Liver (tissue), 3 donors: Measurements from ENCODE around the gene CLEC18A.
"Not testable (repeated sequence)": the region's sequence is repeated elsewhere in the genome, so short reads cannot be mapped to it uniquely, and the experiment has no call there.

Experiments
- FOXA1 ChIP-seq: IDR thresholded peaks from 2 replicates; pipeline ENCODE4 v1.6.1; 2016; ENCODE audit warnings: antibody characterized with exemption
- GABPA ChIP-seq, 2 donors: IDR thresholded peaks in 1 of 2; conservative IDR thresholded peaks in 1 of 2; 2 replicates each; pipeline ENCODE4 v1.6.1; 2016; ENCODE audit warnings: antibody characterized with exemption in 2 of 2, mild to moderate bottlenecking in 1 of 2, moderate library complexity in 1 of 2
- HNF4A ChIP-seq, 2 donors: conservative IDR thresholded peaks; 2 replicates each; pipeline ENCODE4 v1.6.1; 2016; ENCODE audit warnings: antibody characterized with exemption in 2 of 2, mild to moderate bottlenecking in 2 of 2
- RAD21 ChIP-seq, 2 donors: IDR thresholded peaks; 2 replicates each; pipeline ENCODE4 v1.6.1; 2016; ENCODE audit warnings: antibody characterized with exemption in 2 of 2, mild to moderate bottlenecking in 2 of 2
- RXRA ChIP-seq, 2 donors: IDR thresholded peaks; 2 replicates each; pipeline ENCODE4 v1.6.1; 2017 to 2018; ENCODE audit warnings: antibody characterized with exemption in 2 of 2, mild to moderate bottlenecking in 1 of 2
- SP1 ChIP-seq: IDR thresholded peaks from 2 replicates; pipeline ENCODE4 v1.6.1; 2018; ENCODE audit warnings: antibody characterized with exemption, mild to moderate bottlenecking
- TAF1 ChIP-seq: conservative IDR thresholded peaks from 2 replicates; pipeline ENCODE4 v1.6.1; 2016; ENCODE audit warnings: antibody characterized with exemption, mild to moderate bottlenecking
- YY1 ChIP-seq: IDR thresholded peaks from 2 replicates; pipeline ENCODE4 v1.6.1; 2016; ENCODE audit warnings: antibody characterized with exemption, mild to moderate bottlenecking
- TF ChIP-seq, protein P1 (sequence below): IDR thresholded peaks from 2 replicates; pipeline ENCODE4 v1.6.1; 2016; ENCODE audit warnings: antibody characterized with exemption
- TF ChIP-seq, protein P2 (sequence below): fragments of 150-350 bp; IDR thresholded peaks from 2 replicates; pipeline ENCODE4 v1.5.1; 2017; ENCODE audit warnings: improper control_type of control experiment, low read depth, low read length; ENCODE audit not compliant: missing input control
- TF ChIP-seq, protein P3 (sequence below): IDR thresholded peaks from 2 replicates; pipeline ENCODE4 v1.6.1; 2016; ENCODE audit warnings: antibody characterized with exemption, mild to moderate bottlenecking
- TF ChIP-seq, protein P4 (sequence below): IDR thresholded peaks from 2 replicates; pipeline ENCODE4 v1.6.1; 2016; ENCODE audit warnings: antibody characterized with exemption
- TF ChIP-seq, protein P5 (sequence below): IDR thresholded peaks from 2 replicates; pipeline ENCODE4 v1.6.1; 2016; ENCODE audit warnings: antibody characterized with exemption
- donor health status: healthy.
- donor health status: healthy.

DNA sequence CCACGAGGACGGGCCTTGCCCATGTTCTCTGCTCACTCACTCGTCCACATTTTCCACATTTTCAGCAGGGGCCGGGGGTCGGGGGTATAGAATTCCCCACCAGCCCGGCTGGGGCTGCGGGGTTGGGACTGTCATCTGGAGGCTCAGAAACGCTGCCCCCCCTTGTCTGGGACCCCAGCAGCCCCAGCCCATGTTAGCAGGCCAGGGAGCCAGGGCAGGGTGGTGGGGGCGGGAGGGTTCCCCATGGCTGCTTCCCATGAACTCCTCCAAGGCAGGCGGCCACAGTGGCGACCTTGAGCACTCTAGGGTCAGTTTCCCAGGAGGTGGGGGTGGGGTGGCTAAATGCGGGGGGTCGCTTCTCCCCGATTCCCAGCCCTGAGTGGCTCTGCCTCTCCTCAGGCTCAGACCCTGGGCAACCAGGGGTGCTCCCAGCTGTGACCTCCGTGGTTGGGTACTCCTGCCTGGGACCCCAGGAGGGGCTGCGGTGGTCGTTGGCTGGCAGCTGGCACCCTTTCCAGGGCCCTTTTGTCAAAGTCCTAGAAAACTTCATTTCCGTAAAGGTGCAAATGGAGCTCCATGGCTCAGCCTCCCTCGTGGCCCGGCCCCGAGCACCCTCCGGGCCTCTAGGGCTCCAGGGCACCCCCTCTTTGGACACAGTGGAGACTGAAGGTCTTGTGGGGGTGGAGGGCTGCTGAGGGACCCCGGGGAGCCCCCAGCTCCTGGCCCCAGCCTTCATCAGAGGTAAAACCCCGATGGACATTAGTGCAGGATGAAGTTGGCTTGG, 1.6 kb downstream of the CLEC18A start:
- TF ChIP-seq, protein P1, sequence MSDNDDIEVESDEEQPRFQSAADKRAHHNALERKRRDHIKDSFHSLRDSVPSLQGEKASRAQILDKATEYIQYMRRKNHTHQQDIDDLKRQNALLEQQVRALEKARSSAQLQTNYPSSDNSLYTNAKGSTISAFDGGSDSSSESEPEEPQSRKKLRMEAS = not testable (repeated sequence)
- TF ChIP-seq, protein P2, sequence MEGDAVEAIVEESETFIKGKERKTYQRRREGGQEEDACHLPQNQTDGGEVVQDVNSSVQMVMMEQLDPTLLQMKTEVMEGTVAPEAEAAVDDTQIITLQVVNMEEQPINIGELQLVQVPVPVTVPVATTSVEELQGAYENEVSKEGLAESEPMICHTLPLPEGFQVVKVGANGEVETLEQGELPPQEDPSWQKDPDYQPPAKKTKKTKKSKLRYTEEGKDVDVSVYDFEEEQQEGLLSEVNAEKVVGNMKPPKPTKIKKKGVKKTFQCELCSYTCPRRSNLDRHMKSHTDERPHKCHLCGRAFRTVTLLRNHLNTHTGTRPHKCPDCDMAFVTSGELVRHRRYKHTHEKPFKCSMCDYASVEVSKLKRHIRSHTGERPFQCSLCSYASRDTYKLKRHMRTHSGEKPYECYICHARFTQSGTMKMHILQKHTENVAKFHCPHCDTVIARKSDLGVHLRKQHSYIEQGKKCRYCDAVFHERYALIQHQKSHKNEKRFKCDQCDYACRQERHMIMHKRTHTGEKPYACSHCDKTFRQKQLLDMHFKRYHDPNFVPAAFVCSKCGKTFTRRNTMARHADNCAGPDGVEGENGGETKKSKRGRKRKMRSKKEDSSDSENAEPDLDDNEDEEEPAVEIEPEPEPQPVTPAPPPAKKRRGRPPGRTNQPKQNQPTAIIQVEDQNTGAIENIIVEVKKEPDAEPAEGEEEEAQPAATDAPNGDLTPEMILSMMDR = not testable (repeated sequence)
- not testable (repeated sequence) for TF ChIP-seq TAF1; FOXA1; SP1; RAD21 (IDR thresholded peaks at IDR 0.05); GABPA (IDR thresholded peaks at IDR 0.05 in 1 of 2, conservative IDR thresholded peaks at IDR 0.05 in 1 of 2); YY1; RXRA (IDR thresholded peaks at IDR 0.05); HNF4A (conservative IDR thresholded peaks at IDR 0.05)
- TF ChIP-seq, protein P3, sequence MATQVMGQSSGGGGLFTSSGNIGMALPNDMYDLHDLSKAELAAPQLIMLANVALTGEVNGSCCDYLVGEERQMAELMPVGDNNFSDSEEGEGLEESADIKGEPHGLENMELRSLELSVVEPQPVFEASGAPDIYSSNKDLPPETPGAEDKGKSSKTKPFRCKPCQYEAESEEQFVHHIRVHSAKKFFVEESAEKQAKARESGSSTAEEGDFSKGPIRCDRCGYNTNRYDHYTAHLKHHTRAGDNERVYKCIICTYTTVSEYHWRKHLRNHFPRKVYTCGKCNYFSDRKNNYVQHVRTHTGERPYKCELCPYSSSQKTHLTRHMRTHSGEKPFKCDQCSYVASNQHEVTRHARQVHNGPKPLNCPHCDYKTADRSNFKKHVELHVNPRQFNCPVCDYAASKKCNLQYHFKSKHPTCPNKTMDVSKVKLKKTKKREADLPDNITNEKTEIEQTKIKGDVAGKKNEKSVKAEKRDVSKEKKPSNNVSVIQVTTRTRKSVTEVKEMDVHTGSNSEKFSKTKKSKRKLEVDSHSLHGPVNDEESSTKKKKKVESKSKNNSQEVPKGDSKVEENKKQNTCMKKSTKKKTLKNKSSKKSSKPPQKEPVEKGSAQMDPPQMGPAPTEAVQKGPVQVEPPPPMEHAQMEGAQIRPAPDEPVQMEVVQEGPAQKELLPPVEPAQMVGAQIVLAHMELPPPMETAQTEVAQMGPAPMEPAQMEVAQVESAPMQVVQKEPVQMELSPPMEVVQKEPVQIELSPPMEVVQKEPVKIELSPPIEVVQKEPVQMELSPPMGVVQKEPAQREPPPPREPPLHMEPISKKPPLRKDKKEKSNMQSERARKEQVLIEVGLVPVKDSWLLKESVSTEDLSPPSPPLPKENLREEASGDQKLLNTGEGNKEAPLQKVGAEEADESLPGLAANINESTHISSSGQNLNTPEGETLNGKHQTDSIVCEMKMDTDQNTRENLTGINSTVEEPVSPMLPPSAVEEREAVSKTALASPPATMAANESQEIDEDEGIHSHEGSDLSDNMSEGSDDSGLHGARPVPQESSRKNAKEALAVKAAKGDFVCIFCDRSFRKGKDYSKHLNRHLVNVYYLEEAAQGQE = not testable (repeated sequence)
- TF ChIP-seq, protein P4, sequence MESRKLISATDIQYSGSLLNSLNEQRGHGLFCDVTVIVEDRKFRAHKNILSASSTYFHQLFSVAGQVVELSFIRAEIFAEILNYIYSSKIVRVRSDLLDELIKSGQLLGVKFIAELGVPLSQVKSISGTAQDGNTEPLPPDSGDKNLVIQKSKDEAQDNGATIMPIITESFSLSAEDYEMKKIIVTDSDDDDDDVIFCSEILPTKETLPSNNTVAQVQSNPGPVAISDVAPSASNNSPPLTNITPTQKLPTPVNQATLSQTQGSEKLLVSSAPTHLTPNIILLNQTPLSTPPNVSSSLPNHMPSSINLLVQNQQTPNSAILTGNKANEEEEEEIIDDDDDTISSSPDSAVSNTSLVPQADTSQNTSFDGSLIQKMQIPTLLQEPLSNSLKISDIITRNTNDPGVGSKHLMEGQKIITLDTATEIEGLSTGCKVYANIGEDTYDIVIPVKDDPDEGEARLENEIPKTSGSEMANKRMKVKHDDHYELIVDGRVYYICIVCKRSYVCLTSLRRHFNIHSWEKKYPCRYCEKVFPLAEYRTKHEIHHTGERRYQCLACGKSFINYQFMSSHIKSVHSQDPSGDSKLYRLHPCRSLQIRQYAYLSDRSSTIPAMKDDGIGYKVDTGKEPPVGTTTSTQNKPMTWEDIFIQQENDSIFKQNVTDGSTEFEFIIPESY = not testable (repeated sequence)
- TF ChIP-seq, protein P5, sequence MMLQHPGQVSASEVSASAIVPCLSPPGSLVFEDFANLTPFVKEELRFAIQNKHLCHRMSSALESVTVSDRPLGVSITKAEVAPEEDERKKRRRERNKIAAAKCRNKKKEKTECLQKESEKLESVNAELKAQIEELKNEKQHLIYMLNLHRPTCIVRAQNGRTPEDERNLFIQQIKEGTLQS = not testable (repeated sequence)
